Activated CD4-positive, alpha-beta memory T cell treated with anti-CD3 and anti-CD28 coated beads, Interleukin-2, amount 10 ng/mL, durations not matched to agents 7 days and 5 days (primary cell): ENCODE data around the gene RAD21L1. TPM values are rescaled to one million over a fixed set of nuclear protein-coding genes. Genes with fewer than 3 reads are reported as not detected.
"Not testable (repeated sequence)": the region's sequence is repeated elsewhere in the genome, so short reads cannot be mapped to it uniquely, and the experiment has no call there.

Experiments used
- CTCF ChIA-PET: fragments of 350-600 bp; sonication (Branson Sonifier 250); formaldehyde crosslinking; loops from one replicate; lab custom pipeline; 2021; ENCODE audit warnings: antibody characterized with exemption, inconsistent platforms; lab: Charles Lee
- POLR2A ChIA-PET: fragments of 350-600 bp; sonication (Branson Sonifier 250); formaldehyde crosslinking; loops from one replicate; lab custom pipeline; 2021; ENCODE audit warnings: antibody characterized with exemption; lab: Charles Lee
- DNase-seq: peaks from one replicate; pipeline ENCODE4 v3.0.0-alpha.2; 2020
- H3K27ac Mint-ChIP-seq: one replicate; pipeline ENCODE4 v1.8.0; 2021; ENCODE audit warnings: mild to moderate bottlenecking, mixed read lengths
- H3K27me3 Mint-ChIP-seq: one replicate; pipeline ENCODE4 v1.8.0; 2021; ENCODE audit warnings: mixed read lengths
- H3K36me3 Mint-ChIP-seq: one replicate; pipeline ENCODE4 v1.8.0; 2021; ENCODE audit warnings: low read depth, mixed read lengths
- H3K4me1 Mint-ChIP-seq: one replicate; pipeline ENCODE4 v1.8.0; 2021; ENCODE audit warnings: mixed read lengths
- H3K4me3 Mint-ChIP-seq: one replicate; pipeline ENCODE4 v1.8.0; 2021; ENCODE audit warnings: mild to moderate bottlenecking, mixed read lengths
- H3K9me3 Mint-ChIP-seq: one replicate; pipeline ENCODE4 v1.8.0; 2021; ENCODE audit warnings: mixed read lengths
- total RNA-seq, 2 experiments: library from RNA; stranded (reverse); gene quantifications; one replicate each; pipeline ENCODE4 v1.2.3, GENCODE V29; 2021

The RAD21L1 gene
- total RNA-seq, 2 experiments from 2014 or later, result not detected

- H3K36me3 Mint-ChIP-seq, H3K4me3 Mint-ChIP-seq, POLR2A ChIA-PET, H3K27ac Mint-ChIP-seq, DNase-seq, CTCF ChIA-PET, H3K9me3 Mint-ChIP-seq: not testable (repeated sequence)
- Mint-ChIP-seq H3K27me3 (peaks cover 32% of the 10 kb centered on the region), H3K4me1 (peaks cover 34% of the 10 kb centered on the region)
Observed at GRCh38 chr20:1216527-1217427, 9.1 kb upstream of the RAD21L1 start.

- H3K4me1 Mint-ChIP-seq, H3K36me3 Mint-ChIP-seq, H3K27ac Mint-ChIP-seq, POLR2A ChIA-PET, CTCF ChIA-PET, H3K4me3 Mint-ChIP-seq, H3K9me3 Mint-ChIP-seq, DNase-seq: not testable (repeated sequence)
- H3K27me3 Mint-ChIP-seq, result peaks cover 54% of the 10 kb centered on the region
Observed at GRCh38 chr20:1222750-1223149, 3.1 kb upstream of the RAD21L1 start.

- peaks cover 9% of the 10 kb centered on the region for H3K4me1 Mint-ChIP-seq
- H3K9me3 Mint-ChIP-seq, result no peaks in the 10 kb centered on the region
- DNase-seq, result no peak
- peaks cover 49% of the 10 kb centered on the region for H3K27me3 Mint-ChIP-seq
- ChIA-PET POLR2A (no interaction called here), CTCF (no interaction called here)
- H3K36me3 Mint-ChIP-seq, result no peaks in the 10 kb centered on the region
- H3K27ac Mint-ChIP-seq, result no peak overlapping the region
- no peak overlapping the region for H3K4me3 Mint-ChIP-seq
Observed at GRCh38 chr20:1224205-1224890, 1.5 kb upstream of the RAD21L1 start.

GRCh38 chr20:1225263-1225782, 521 bp upstream of the RAD21L1 start:
- Mint-ChIP-seq H3K4me3 (peak overlapping the region; percentile 62), H3K27me3 (peaks cover 47% of the 10 kb centered on the region), H3K4me1 (peaks cover 9% of the 10 kb centered on the region), H3K27ac (no peak overlapping the region), H3K9me3 (no peaks in the 10 kb centered on the region), H3K36me3 (no peaks in the 10 kb centered on the region)
- DNase-seq, result no peak
- CTCF ChIA-PET, result interaction anchor here (1.3 kb wide), 1 partner anchor 76 kb away, joined by 4 read pairs; no protein-coding TSS in a partner anchor
- POLR2A ChIA-PET, result no interaction called here

DNA sequence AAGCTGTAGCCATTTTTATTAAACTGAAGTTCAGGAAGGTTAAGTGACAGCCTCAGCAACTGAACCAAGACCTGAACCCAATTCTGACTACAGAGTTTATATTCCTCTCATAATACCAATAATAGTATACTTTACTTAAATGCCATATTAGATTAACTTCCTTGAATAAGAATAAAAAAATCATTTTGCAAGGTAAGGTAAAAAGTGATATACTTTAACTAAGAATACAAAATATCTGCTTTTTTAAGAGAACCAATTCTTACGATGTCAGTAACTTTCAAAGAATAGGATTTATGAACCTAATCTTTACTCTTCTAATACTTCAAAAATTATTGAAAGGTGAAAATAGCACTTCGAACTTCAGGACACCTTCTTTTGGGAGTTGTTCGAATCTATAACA, 3.7 kb downstream of the RAD21L1 start:
- no peak overlapping the region for H3K4me3 Mint-ChIP-seq
- ChIA-PET POLR2A (no interaction called here), CTCF (interaction anchor here (1.7 kb wide), 1 partner anchor 16 kb away, joined by 5 read pairs; no protein-coding TSS in a partner anchor)
- H3K27me3 Mint-ChIP-seq, result peaks cover 37% of the 10 kb centered on the region
- no peak overlapping the region for H3K27ac Mint-ChIP-seq
- no peaks in the 10 kb centered on the region for H3K36me3 Mint-ChIP-seq
- peaks cover 13% of the 10 kb centered on the region for H3K4me1 Mint-ChIP-seq
- DNase-seq, result no peak
- no peaks in the 10 kb centered on the region for H3K9me3 Mint-ChIP-seq

- peaks cover 9% of the 10 kb centered on the region for H3K4me1 Mint-ChIP-seq
- no peak overlapping the region for H3K27ac Mint-ChIP-seq
- no peaks in the 10 kb centered on the region for H3K9me3 Mint-ChIP-seq
- no peak for DNase-seq
- POLR2A ChIA-PET, result no interaction called here
- H3K36me3 Mint-ChIP-seq, result no peaks in the 10 kb centered on the region
- H3K4me3 Mint-ChIP-seq, result no peak overlapping the region
- CTCF ChIA-PET, result no interaction called here
- peaks cover 26% of the 10 kb centered on the region for H3K27me3 Mint-ChIP-seq
Observed at GRCh38 chr20:1232286-1233111, 6.7 kb downstream of the RAD21L1 start.

- DNase-seq, result no peak
- no peaks in the 10 kb centered on the region for H3K9me3 Mint-ChIP-seq
- no peak overlapping the region for H3K4me3 Mint-ChIP-seq
- CTCF ChIA-PET, result no interaction called here
- POLR2A ChIA-PET, result no interaction called here
- H3K27me3 Mint-ChIP-seq, result peaks cover 26% of the 10 kb centered on the region
- no peaks in the 10 kb centered on the region for H3K36me3 Mint-ChIP-seq
- H3K4me1 Mint-ChIP-seq, result peaks cover 3% of the 10 kb centered on the region
- H3K27ac Mint-ChIP-seq, result no peak overlapping the region
Observed at GRCh38 chr20:1240549-1240948, 14.7 kb downstream of the RAD21L1 start.

GRCh38 chr20:1241456-1241855, 15.6 kb downstream of the RAD21L1 start:
- ChIA-PET POLR2A (no interaction called here), CTCF (no interaction called here)
- peaks cover 3% of the 10 kb centered on the region for H3K4me1 Mint-ChIP-seq

DNA sequence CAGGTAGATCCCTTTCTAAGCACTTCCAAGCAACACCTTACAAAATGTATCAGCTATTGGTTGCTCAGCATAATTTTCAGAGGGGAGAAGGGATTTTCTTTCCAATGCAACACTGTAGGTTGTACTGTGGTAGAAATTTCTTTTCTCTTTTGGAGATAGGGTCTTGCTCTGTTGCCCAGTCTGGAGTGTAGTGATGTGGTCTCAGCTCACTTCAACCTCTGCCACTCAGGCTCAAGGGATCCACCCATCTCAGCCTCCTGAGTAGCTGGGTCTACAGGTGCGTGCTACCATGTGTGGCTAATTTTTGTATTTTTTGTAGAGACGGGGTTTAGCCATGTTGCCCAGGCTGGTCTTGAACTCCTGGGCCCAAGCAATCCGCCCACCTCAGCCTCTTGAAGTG, 16.3 kb downstream of the RAD21L1 start:
- Mint-ChIP-seq H3K27ac (no peak overlapping the region), H3K4me1 (peaks cover 3% of the 10 kb centered on the region), H3K9me3 (no peaks in the 10 kb centered on the region), H3K4me3 (no peak overlapping the region), H3K36me3 (no peaks in the 10 kb centered on the region), H3K27me3 (peaks cover 26% of the 10 kb centered on the region)
- CTCF ChIA-PET, result interaction anchor here (0.8 kb wide), 1 partner anchor 262 kb away, joined by 4 read pairs; no protein-coding TSS in a partner anchor
- no peak for DNase-seq
- POLR2A ChIA-PET, result no interaction called here

More at GRCh38 chr20:1241456-1241855, 15.6 kb downstream of the RAD21L1 start:
- Mint-ChIP-seq H3K27ac (no peak overlapping the region), H3K4me3 (no peak overlapping the region), H3K36me3 (no peaks in the 10 kb centered on the region), H3K27me3 (peaks cover 26% of the 10 kb centered on the region), H3K9me3 (no peaks in the 10 kb centered on the region)
- DNase-seq, result no peak

DNA sequence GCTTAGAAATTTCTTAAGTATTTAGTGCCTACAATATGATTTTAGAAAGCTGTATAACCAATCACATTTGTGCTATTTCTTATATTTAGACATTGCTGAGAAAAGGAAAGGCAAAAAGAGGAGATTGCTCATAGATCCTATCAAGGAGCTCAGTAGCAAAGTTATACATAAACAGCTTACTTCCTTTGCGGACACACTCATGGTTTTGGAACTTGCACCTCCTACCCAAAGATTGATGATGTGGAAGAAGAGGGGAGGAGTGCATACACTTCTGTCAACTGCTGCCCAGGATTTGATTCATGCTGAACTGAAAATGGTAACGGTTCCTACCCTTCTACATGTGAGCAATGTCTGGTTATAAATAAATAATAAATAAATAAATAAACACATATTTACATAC, 16.7 kb downstream of the RAD21L1 start:
- H3K4me3 Mint-ChIP-seq, result no peak overlapping the region
- H3K4me1 Mint-ChIP-seq, result peaks cover 3% of the 10 kb centered on the region
- H3K27me3 Mint-ChIP-seq, result peaks cover 26% of the 10 kb centered on the region
- ChIA-PET POLR2A (no interaction called here), CTCF (interaction anchor here (0.8 kb wide), 1 partner anchor 262 kb away, joined by 4 read pairs; no protein-coding TSS in a partner anchor)
- no peaks in the 10 kb centered on the region for H3K36me3 Mint-ChIP-seq
- H3K9me3 Mint-ChIP-seq, result no peaks in the 10 kb centered on the region
- no peak for DNase-seq
- H3K27ac Mint-ChIP-seq, result no peak overlapping the region

DNA sequence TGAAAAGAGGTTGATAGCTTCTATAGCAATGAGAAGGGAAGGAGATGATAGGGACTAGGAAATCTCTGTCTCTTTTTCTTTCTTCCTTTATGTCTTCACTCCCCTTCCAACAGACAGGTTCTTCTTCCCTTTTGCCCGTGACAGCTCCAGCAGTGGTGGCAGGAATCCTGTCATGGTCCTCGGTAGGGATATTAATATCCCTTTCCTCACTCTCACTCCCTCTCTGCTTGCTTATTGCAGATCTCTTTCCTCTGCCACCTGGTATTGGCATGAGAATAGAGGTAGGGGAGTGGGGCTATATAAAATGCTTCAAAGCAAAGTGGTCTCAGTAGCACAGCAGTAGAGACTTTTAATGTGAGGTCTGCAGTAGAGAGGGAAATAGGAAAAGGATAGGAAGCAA, 19.7 kb downstream of the RAD21L1 start:
- H3K36me3 Mint-ChIP-seq, result no peaks in the 10 kb centered on the region
- H3K4me1 Mint-ChIP-seq, result peaks cover 3% of the 10 kb centered on the region
- no peak overlapping the region for H3K27ac Mint-ChIP-seq
- ChIA-PET CTCF (no interaction called here), POLR2A (no interaction called here)
- DNase-seq, result no peak
- no peak overlapping the region for H3K4me3 Mint-ChIP-seq
- no peaks in the 10 kb centered on the region for H3K9me3 Mint-ChIP-seq
- H3K27me3 Mint-ChIP-seq, result peaks cover 22% of the 10 kb centered on the region

- CTCF ChIA-PET, result interaction anchor here (0.8 kb wide), 1 partner anchor 191 kb away, joined by 3 read pairs; no protein-coding TSS in a partner anchor
- Mint-ChIP-seq H3K4me3 (no peak overlapping the region), H3K36me3 (no peaks in the 10 kb centered on the region), H3K9me3 (no peaks in the 10 kb centered on the region), H3K4me1 (no peaks in the 10 kb centered on the region), H3K27ac (no peak overlapping the region), H3K27me3 (peaks cover 20% of the 10 kb centered on the region)
- POLR2A ChIA-PET, result no interaction called here
- DNase-seq, result no peak
Observed at GRCh38 chr20:1247689-1248088, 21.8 kb downstream of the RAD21L1 start.
